Stimulated activated CD4-positive, alpha-beta T cell treated with anti-CD3 and anti-CD28 coated beads, TNF-alpha, amount 100 ng/mL, for 48 hours (primary cell): Measurements from ENCODE around the gene CEP95.
"Not testable (repeated sequence)": the region's sequence is repeated elsewhere in the genome, so short reads cannot be mapped to it uniquely, and the experiment has no call there.

ENCODE experiments used
- DNase-seq, 3 donors: peaks; one replicate each; pipeline ENCODE4 v3.0.0-alpha.2; 2020; ENCODE audit warnings: low read depth in 3 of 3

The CEP95 gene

GRCh38 chr17:64573214-64573613 lies 66.4 kb downstream of the CEP95 start:
- no peak for DNase-seq

- DNase-seq: no peak
These were observed 67.9 kb downstream of the CEP95 start for GRCh38 chr17:64574646-64575045.

- no peak for DNase-seq
These were observed 68.7 kb downstream of the CEP95 start for GRCh38 chr17:64575431-64575830.

GRCh38 chr17:64577025-64577424 lies 70.2 kb downstream of the CEP95 start:
- not testable (repeated sequence) for DNase-seq

GRCh38 chr17:64579917-64580316 lies 73.1 kb downstream of the CEP95 start:
- no peak for DNase-seq

- no peak for DNase-seq
These were observed 73.9 kb downstream of the CEP95 start for GRCh38 chr17:64580384-64581315.

GRCh38 chr17:64583038-64583437 lies 76.3 kb downstream of the CEP95 start:
- DNase-seq: no peak

- no peak for DNase-seq
These were observed 78.4 kb downstream of the CEP95 start for GRCh38 chr17:64585146-64585545.
